NK-92 treated with Interleukin-12 subunit alpha and Interleukin-12 subunit beta, amount 100 ng/mL, for 24 hours (cell line): ENCODE measurements around the gene PPIL6.

Source experiments
- DNase-seq: peaks from one replicate; lab custom pipeline; 2025; lab: John Stamatoyannopoulos, UW

Gene PPIL6

DNA sequence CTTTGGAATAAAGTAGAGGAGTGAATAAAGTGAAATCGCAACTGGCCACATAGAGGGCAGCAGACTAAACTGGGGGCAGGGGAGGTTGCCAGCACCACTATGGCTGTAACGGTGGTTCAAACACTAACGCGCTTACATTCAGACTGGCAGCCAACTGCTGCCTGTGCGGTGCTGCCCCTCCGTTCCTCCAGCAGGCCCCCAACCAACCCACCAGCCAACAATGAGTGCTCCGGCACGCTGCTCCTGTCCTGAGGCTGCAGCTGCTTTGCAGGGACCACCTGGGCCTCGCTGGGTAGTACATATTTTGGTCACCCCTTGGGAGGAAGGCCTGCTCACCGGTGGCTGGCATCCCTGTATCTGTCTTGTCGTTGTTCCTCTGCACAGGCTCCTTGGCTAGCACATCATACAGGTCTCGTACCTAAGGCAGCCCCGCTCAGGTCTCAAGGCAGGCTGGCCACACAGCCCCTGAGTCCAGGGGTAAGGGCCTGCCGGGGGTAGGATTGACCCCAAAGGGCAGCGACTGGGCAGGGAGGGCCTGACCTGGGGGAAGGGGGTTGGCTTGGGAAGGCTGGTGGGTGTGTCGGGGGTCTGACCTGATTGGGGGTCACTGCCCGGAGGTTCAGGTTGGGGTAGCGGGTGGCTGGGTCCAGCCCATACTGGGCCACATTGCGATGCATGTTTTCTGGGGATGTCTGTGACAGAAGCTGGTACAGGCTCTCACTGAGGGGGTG, 8.8 kb upstream of the PPIL6 start:
- no peak for DNase-seq

DNA sequence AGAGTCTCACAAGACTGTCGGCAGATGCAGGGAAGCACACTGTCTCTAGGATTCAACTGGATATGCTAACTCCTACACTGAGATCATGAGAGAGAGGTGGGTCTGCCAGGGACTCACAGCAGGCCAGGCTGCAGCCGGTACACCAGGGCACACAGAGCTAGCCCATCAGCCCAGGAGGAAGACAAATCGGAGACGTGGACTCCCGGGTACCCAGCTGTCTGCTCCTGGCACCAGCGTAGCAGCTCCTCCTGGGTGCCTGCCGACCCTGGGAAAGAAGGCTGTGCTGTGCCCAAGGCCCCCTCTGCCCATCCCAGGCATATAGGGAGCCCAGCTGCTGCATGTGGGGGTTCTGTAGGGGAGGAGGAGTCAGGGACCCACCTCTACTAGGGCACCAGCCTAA, 8.2 kb upstream of the PPIL6 start:
- DNase-seq: no peak

- no peak for DNase-seq
These were observed 7.6 kb upstream of the PPIL6 start for GRCh38 chr6:109447878-109448555.

- no peak for DNase-seq
These were observed 6.7 kb upstream of the PPIL6 start for GRCh38 chr6:109447087-109447486.

DNA sequence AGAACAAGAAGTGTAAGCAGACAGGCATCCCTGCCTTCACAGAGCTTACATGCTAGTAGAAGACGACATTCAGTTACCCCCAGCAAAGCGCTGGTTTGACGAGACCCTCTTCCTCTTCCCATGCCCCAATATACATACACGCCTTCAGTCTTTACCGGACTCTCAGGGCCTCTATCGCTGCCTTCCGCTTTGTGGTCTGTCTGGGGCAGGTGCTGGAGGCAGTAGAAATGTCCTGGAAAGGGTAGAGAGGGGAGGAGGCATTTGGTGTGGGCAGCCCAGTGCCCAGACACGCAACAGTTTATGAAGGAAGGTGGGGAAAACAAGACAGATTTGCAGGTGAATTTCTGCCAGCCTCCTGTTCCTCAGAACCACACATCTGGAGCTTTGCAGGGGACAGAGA, 6.1 kb upstream of the PPIL6 start:
- DNase-seq: no peak

DNA sequence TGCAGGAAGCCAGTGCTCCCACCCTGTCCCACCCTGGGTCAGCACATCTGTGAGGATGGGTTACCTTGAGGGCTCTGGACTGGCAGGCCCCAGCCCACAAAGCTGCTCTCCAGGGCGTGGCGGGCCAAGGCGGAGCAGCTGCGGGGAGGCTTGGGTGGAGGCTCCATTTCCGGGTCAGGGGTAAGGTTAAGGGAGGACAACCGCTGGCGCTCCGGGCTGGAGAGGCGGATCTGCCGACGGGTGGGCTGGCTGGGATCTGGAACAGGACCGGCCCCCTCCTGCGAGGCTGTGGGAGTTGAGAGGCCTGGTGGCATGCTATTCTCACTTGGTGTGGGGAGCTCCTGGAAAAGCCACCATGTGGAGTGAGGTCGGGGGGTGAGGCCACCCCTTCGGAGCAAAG, 5.6 kb upstream of the PPIL6 start:
- no peak for DNase-seq

DNA sequence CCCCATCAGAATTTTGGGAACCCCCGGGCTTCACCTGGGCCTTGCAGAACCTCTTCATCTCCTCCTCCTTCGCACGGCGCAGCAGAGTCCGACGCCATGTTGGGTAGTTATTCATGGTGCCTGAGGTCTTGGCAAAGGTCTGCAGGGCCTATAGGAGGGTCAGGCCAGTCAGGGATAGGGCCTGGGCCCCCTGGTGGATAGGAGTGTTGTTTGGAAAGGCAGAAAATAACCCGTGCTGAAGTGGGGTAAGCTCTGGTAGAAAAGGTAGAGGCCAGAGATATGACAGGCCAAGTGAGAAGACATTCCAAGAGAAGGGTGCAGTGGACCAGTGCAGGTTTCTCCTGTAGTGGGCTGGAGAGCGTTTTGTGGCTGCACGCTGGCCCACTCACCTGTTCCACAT, 5.0 kb upstream of the PPIL6 start:
- no peak for DNase-seq

GRCh38 chr6:109443425-109443950, 3.1 kb upstream of the PPIL6 start:
- DNase-seq: no peak

GRCh38 chr6:109442393-109442924, 2.0 kb upstream of the PPIL6 start:
- no peak for DNase-seq

- DNase-seq: no peak
These were observed 815 bp upstream of the PPIL6 start for GRCh38 chr6:109441069-109441816.

- no peak for DNase-seq
These were observed 4.4 kb downstream of the PPIL6 start for GRCh38 chr6:109436041-109436440.

DNA sequence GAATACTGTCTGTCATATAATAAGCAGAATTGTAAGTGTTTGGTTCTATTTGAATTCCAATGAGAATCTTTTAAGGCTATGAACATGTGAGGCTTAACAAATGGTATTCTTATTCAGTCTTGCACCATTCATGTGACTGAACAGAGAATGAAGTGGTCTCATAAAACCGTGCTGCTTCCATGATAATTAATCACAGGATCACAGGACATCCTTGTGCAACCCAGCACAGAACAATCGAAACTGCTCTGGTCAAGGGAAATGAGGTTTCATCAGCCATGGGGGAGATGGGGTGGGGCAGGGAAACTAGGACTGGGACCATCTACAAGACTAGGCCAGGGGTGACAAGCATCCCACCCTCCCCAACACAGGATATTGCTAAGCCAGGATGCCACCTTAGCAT, 6.0 kb downstream of the PPIL6 start:
- DNase-seq: no peak

DNA sequence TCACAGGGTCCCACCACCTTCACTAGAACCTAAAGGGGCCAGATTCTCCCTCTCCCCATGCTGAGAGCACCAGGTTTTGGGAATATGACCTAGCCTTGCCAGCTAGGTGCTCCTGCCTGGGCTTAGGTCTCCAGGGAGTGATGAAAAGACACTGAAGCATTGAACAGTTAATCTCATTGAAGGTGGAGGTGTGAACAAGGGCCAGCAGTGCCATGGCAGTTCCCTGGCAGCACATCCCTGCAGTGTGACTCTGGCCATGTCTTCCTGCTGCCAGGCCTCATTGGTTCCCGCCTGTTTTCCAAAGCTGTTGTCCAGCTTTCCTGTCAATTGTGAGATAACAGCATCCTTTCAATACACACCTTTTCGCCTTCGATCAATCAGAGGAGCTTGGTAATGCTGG, 10.9 kb downstream of the PPIL6 start:
- no peak for DNase-seq

GRCh38 chr6:109428889-109429477, 11.4 kb downstream of the PPIL6 start:
- DNase-seq: no peak

GRCh38 chr6:109424946-109425345, 15.5 kb downstream of the PPIL6 start:
- DNase-seq: no peak

DNA sequence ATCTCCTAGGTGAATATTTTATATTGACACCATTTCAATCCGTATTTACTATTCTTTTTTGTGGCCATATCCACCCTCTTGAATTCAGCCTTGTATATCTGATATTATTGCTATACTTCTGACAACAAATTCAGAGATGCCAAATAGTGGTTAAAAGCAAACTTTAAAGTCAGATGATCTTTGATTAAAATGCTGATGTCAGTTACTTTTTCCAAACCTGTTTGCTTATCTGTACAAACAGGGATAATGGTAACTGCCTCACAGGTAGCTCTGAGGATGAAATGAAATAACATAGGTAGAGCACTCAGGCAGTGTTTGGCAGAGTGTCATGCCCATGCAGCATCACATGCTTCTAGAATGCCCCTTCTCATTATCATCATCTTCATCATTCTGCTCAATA, 19.2 kb downstream of the PPIL6 start:
- no peak for DNase-seq

DNA sequence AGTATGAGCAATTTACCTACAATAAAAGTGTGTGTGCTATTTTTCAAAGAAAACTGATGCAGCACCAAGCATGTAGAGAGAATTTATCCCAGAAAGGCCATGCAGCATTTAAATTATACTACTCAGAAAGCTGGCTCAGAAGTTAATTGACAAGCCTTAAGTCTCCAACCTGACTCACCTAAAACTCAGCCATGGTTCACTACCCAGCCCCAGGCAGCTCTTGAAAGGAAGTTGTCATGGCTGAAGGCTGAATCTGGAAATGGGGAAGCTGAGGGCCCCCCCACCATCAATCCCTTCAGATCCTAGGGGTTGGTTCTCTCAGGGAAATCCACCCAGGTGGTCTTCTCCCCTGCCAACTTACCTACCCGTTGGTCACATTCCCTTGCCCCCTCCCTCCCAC, 19.7 kb downstream of the PPIL6 start:
- no peak for DNase-seq

- no peak for DNase-seq
These were observed 22.8 kb downstream of the PPIL6 start for GRCh38 chr6:109417646-109418045.

DNA sequence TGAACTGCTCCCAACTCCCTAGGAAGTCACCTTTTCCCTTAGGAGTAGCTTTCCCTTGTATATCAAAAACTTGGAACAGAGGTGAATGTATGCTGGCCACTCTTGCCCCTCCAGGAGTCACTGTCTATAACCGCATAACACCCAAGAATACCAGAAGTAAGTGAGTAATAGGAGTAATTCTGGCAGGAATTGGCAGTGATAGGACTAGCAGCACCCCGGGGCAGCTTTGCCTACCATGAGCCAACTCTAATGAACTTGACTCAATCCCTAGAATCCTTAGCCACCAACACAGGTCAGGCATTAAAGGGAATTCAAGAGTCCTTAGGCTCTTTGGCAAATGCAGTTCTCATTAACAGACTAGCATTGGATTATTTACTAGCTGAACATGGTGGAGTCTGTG, 29.4 kb downstream of the PPIL6 start:
- DNase-seq: no peak

GRCh38 chr6:109406196-109406595, 34.2 kb downstream of the PPIL6 start:
- DNase-seq: no peak

DNA sequence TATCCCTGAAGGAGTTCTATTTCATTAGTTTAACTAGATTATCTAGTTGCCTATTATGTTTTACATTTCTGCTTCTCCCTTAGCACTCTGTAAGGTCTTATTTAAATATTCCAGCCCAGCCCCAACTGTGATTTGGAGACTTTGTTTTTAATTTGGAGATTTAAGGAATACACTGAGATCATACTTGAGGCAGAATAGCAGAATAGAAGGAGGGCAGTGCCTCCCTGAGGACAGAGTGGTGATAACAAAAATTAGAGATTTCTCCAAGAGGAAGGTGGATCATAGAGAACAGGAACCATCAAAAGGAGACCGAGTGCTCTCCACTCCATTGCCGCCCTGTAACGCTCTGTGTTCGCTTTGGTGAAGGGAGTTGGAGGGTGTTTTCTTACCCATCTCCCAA, 43.4 kb downstream of the PPIL6 start:
- no peak for DNase-seq

DNA sequence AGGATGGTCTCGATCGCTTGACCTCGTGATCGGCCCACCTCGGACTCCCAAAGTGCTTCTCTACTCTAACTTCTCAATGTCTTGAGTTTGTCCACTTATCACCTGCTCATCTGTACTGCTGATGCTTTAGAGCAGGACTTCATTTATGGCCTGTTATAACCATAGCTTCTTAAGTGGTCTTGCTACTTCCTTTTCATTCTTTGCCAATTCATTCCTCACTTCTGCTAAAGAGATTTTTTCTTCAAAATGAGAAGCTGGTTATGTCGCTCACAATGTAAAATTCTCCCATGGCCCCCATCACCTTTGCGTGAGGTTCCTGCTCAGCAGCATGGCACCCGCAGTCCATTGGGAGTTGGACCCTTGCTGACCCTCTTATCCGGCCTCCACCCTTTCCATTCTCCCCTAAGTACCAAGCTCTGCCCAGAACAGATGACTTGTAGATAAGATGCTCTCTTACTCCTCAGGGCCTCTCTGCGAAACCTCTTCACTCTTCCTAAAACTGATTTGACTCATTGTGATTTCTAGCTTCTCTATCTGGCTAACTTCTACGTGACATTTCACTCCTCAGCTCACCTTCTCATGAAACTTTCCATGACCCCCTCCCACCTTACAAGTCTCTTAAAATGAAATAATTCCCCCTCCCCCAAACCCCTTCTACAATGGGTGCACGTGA, 44.2 kb downstream of the PPIL6 start:
- DNase-seq: no peak
